MM.1S (cell line): Measurements from ENCODE around the gene BAG2.

Experiments
- DNase-seq: peaks from one replicate; pipeline ENCODE4 v3.0.0-alpha.2; 2015
- H2AFZ ChIP-seq: fragments of 300-600 bp; sonication (generic); 2 replicates; pipeline ENCODE4 v1.6.0; 2016; ENCODE audit warnings: antibody characterized with exemption, low read length
- H3F3A ChIP-seq: fragments of 300-600 bp; sonication (generic); 2 replicates; pipeline ENCODE4 v1.6.1; 2016; ENCODE audit warnings: mild to moderate bottlenecking, antibody characterized with exemption, low read length, moderate library complexity, mixed read lengths; ENCODE audit not compliant: insufficient read depth
- H3K27ac ChIP-seq: fragments of 300-600 bp; sonication (generic); 2 replicates; pipeline ENCODE4 v1.5.1; 2016; ENCODE audit warnings: mild to moderate bottlenecking, low read length
- H3K27me3 ChIP-seq: fragments of 300-600 bp; sonication (generic); replicated peaks from 2 replicates; pipeline ENCODE4 v1.6.0; 2016; ENCODE audit warnings: low read length; ENCODE audit not compliant: insufficient read depth
- H3K36me3 ChIP-seq: fragments of 300-600 bp; sonication (generic); replicated peaks from 2 replicates; pipeline ENCODE4 v1.6.1; 2016; ENCODE audit warnings: mild to moderate bottlenecking, low read length, mixed read lengths; ENCODE audit not compliant: insufficient read depth
- H3K4me1 ChIP-seq: fragments of 300-600 bp; sonication (generic); 2 replicates; pipeline ENCODE4 v1.6.1; 2016; ENCODE audit warnings: low read length, mixed read lengths
- H3K4me2 ChIP-seq: fragments of 300-600 bp; sonication (generic); 2 replicates; pipeline ENCODE4 v1.6.0; 2016; ENCODE audit warnings: low read depth, low read length
- H3K4me3 ChIP-seq: fragments of 300-600 bp; sonication (generic); 2 replicates; pipeline ENCODE4 v1.5.1; 2016; ENCODE audit warnings: low read length, mixed read lengths
- H3K79me2 ChIP-seq: fragments of 300-600 bp; sonication (generic); 2 replicates; pipeline ENCODE4 v1.6.1; 2016; ENCODE audit warnings: mixed run types, low read length, mixed read lengths
- H3K9ac ChIP-seq: fragments of 300-600 bp; sonication (generic); 2 replicates; pipeline ENCODE4 v1.6.1; 2016; ENCODE audit warnings: low read length, mixed read lengths
- H3K9me2 ChIP-seq: fragments of 300-600 bp; sonication (generic); replicated peaks from 2 replicates; pipeline ENCODE4 v1.6.1; 2016; ENCODE audit warnings: mild to moderate bottlenecking, low read length, mixed read lengths; ENCODE audit not compliant: insufficient read depth
- H3K9me3 ChIP-seq: fragments of 300-600 bp; sonication (generic); replicated peaks from 2 replicates; pipeline ENCODE4 v1.6.1; 2016; ENCODE audit warnings: mild to moderate bottlenecking, low read length, mixed read lengths; ENCODE audit not compliant: insufficient read depth
- H4K20me1 ChIP-seq: fragments of 300-600 bp; sonication (generic); 2 replicates; pipeline ENCODE4 v1.6.1; 2016; ENCODE audit warnings: mild to moderate bottlenecking, low read length, moderate library complexity, mixed read lengths; ENCODE audit not compliant: insufficient read depth
- EZH2 ChIP-seq: fragments of 300-600 bp; sonication (generic); optimal IDR thresholded peaks from 2 replicates; pipeline ENCODE3; 2017; ENCODE audit warnings: low read depth, mild to moderate bottlenecking, antibody characterized with exemption, low read length, mixed read lengths
- EZH2phosphoT487 ChIP-seq: fragments of 300-600 bp; sonication (generic); IDR thresholded peaks from 2 replicates; pipeline ENCODE4 v1.6.1; 2018; ENCODE audit warnings: antibody characterized with exemption, low read length
- TF ChIP-seq, protein P1 (sequence below): fragments of 300-600 bp; sonication (generic); IDR thresholded peaks from 2 replicates; pipeline ENCODE4 v1.5.1; 2016; ENCODE audit warnings: antibody characterized with exemption, low read length, mixed read lengths

Gene BAG2

DNA sequence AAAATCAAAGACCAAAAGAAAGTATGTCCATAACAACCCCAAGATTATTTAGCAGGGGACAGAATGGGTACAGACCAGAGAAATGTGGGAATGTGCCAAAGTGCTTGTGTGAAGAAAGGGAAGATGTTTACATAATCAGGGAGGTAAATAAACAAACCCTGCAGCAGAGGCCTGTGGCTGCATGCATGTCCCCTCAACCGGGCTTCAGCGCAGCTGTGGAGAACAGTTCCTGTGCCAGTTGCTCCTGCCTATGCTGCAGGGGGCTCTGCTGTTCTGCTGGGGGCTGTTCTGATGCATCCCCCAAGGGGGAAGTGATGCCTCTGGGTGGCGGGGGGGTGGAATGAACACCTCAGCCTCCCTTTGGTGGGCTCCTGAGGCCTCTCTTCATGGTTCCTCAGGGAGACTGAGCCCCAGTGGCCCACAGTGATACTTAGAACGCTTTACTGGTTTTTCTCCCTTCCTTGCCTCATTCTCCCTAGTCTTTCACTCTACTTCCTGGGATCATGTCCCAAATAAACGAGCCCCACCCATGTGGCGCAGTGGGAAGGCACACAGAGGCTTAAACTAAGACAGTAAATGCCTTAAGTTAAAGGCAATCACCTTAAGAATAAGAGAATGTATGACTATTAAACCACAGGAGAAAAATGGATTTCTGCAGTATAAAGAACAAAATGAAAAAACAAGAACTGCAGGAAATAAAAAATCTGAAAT lies 27.0 kb downstream of the BAG2 start:
- Histone ChIP-seq H3K9ac (no peak overlapping the region), H2AFZ (no peak overlapping the region), H3K27ac (no peak overlapping the region), H3K79me2 (no peaks in the 10 kb centered on the region), H3K4me2 (no peak overlapping the region), H3F3A (no peaks in the 10 kb centered on the region), H3K9me3 (no peaks in the 10 kb centered on the region), H3K27me3 (no peaks in the 10 kb centered on the region), H3K9me2 (no peaks in the 10 kb centered on the region), H4K20me1 (no peaks in the 10 kb centered on the region), H3K4me1 (no peaks in the 10 kb centered on the region), H3K36me3 (no peaks in the 10 kb centered on the region), H3K4me3 (no peak overlapping the region)
- no peak for DNase-seq
- TF ChIP-seq, protein P1, sequence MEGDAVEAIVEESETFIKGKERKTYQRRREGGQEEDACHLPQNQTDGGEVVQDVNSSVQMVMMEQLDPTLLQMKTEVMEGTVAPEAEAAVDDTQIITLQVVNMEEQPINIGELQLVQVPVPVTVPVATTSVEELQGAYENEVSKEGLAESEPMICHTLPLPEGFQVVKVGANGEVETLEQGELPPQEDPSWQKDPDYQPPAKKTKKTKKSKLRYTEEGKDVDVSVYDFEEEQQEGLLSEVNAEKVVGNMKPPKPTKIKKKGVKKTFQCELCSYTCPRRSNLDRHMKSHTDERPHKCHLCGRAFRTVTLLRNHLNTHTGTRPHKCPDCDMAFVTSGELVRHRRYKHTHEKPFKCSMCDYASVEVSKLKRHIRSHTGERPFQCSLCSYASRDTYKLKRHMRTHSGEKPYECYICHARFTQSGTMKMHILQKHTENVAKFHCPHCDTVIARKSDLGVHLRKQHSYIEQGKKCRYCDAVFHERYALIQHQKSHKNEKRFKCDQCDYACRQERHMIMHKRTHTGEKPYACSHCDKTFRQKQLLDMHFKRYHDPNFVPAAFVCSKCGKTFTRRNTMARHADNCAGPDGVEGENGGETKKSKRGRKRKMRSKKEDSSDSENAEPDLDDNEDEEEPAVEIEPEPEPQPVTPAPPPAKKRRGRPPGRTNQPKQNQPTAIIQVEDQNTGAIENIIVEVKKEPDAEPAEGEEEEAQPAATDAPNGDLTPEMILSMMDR: no peak
- no peak for TF ChIP-seq EZH2phosphoT487
- TF ChIP-seq EZH2: no peak

DNA sequence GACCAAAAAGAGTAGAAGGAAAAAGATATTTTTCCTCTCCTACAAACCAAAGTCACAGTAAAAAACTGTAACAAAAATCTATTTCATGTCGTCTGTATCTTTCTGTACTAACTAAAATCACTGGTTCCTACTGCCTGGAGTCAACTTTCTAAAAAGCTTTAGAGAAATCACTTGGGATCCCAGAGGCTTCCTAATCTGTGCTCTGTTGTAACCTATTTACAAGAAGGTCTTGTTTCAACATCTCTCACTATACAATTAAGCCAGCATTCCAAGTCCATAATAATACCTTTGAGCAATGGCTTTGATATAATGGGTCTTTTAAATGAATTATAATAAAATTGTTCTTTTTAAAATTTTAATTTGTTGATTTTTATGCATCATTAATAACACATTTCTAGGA lies 29.6 kb downstream of the BAG2 start:
- Histone ChIP-seq H3K27me3 (no peaks in the 10 kb centered on the region), H3K27ac (no peak overlapping the region), H3F3A (no peaks in the 10 kb centered on the region), H3K36me3 (no peaks in the 10 kb centered on the region), H3K4me3 (no peak overlapping the region), H2AFZ (no peak overlapping the region), H3K4me1 (no peaks in the 10 kb centered on the region), H3K9ac (no peak overlapping the region), H3K4me2 (no peak overlapping the region), H4K20me1 (no peaks in the 10 kb centered on the region), H3K79me2 (no peaks in the 10 kb centered on the region), H3K9me2 (no peaks in the 10 kb centered on the region), H3K9me3 (no peaks in the 10 kb centered on the region)
- TF ChIP-seq, protein P1: no peak
- TF ChIP-seq EZH2phosphoT487: no peak
- TF ChIP-seq EZH2: no peak
- no peak for DNase-seq

DNA sequence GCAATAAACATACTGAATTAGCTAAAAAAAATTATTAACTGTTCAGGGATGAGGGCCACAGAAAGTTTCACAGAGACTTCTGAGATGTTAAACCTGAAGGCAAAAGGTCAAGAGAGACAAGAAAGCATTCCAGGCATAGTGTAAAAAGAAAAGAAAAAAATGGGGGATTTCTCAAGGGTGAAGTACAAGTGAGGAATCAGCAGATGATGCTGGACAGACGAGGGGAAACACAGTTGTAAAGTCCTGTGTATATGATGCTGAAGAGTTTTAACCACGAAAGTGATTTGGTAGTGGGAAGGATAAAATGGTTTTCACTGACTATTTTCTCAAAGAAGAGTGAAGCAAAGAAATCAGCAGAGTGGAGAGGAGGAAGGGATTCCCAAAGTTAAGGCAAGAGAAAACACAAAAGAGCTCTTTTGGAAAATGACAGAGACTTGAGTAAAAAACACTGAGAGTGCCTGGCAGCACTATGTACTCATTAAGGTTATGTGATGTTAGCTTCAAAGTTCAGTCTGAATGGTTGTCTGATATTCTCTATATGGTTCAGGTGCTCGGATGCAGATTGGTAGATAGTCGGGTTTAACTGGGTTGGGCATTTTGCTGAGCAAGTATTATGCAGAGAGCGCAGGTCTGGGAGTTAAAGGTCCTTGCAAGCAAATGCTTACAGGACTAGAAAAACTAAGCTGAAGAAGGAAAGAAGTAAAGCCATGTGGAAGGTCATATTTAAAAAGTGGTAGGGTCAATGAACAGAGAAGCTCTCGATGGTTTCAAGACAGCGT lies 33.6 kb downstream of the BAG2 start:
- Histone ChIP-seq H3K36me3 (no peaks in the 10 kb centered on the region), H3F3A (no peaks in the 10 kb centered on the region), H4K20me1 (no peaks in the 10 kb centered on the region), H3K27ac (no peak overlapping the region), H3K9me3 (no peaks in the 10 kb centered on the region), H3K9ac (no peak overlapping the region), H3K79me2 (no peaks in the 10 kb centered on the region), H2AFZ (no peak overlapping the region), H3K9me2 (no peaks in the 10 kb centered on the region), H3K4me3 (no peak overlapping the region), H3K4me2 (no peak overlapping the region), H3K4me1 (peaks cover 4% of the 10 kb centered on the region; the same call in 1 of the 2 replicates), H3K27me3 (no peaks in the 10 kb centered on the region)
- no peak for DNase-seq
- TF ChIP-seq, protein P1: no peak
- TF ChIP-seq EZH2phosphoT487: no peak
- TF ChIP-seq EZH2: no peak
